SK-N-SH (cell line): ENCODE results near the gene MYO18B. TPM values are rescaled to one million over a fixed set of nuclear protein-coding genes. Genes with fewer than 3 reads are reported as not detected.

Source experiments
- CTCF ChIA-PET: fragments of 300-600, 350-600 bp; formaldehyde crosslinking; extraction: SDS; loops from one replicate; lab custom pipeline; 2021; lab: Yijun Ruan, JAX
- POLR2A ChIA-PET: fragments of 350-600 bp; sonication (Branson Sonifier 250); formaldehyde crosslinking; extraction: SDS; loops from one replicate; lab custom pipeline; 2020; ENCODE audit warnings: antibody characterized with exemption, inconsistent platforms; lab: Yijun Ruan, JAX
- DNase-seq: peaks from one replicate; pipeline ENCODE4 v3.0.0; 2012
- H2AFZ ChIP-seq: fragments of 200-600 bp; sonication (generic); 2 replicates; pipeline ENCODE4 v1.8.1; 2016; ENCODE audit warnings: antibody characterized with exemption, mild to moderate bottlenecking, low read depth
- H3F3A ChIP-seq: fragments of 200-600 bp; sonication (generic); replicated peaks from 2 replicates; pipeline ENCODE3; 2016; ENCODE audit warnings: antibody characterized with exemption, mild to moderate bottlenecking; ENCODE audit not compliant: insufficient read depth
- H3K27ac ChIP-seq, 2 experiments: fragments of 200-500 bp in 1 of 2; fragments of 200-600 bp in 1 of 2; sonication (Bioruptor generic) in 1 of 2; sonication (generic), shearing (Covaris generic) in 1 of 2; 2 replicates each; pipeline versions ENCODE4 v1.5.1 to v1.6.1; 2014 to 2016; ENCODE audit warnings: low read depth in 2 of 2, inconsistent platforms in 1 of 2, low read length in 1 of 2, mild to moderate bottlenecking in 1 of 2, mixed read lengths in 1 of 2
- H3K27me3 ChIP-seq: fragments of 200-600 bp; sonication (generic), shearing (Covaris generic); 2 replicates; pipeline ENCODE4 v1.6.1; 2016; ENCODE audit warnings: mixed run types; ENCODE audit not compliant: insufficient read depth
- H3K36me3 ChIP-seq, 2 experiments: fragments of 200-500 bp in 1 of 2; fragments of 200-600 bp in 1 of 2; sonication (Bioruptor generic) in 1 of 2; sonication (generic) in 1 of 2; replicated peaks in 1 of 2; 2 replicates each; pipeline versions ENCODE3 to v1.5.1; 2014 to 2016; ENCODE audit warnings: low read length in 1 of 2, mild to moderate bottlenecking in 1 of 2; ENCODE audit not compliant: insufficient read depth in 2 of 2, control insufficient read depth in 1 of 2
- H3K4me1 ChIP-seq, 2 experiments: fragments of 200-500 bp in 1 of 2; fragments of 200-600 bp in 1 of 2; sonication (Bioruptor generic) in 1 of 2; sonication (generic), shearing (Covaris generic) in 1 of 2; 2 replicates each; pipeline versions ENCODE4 v1.5.1 to v1.6.1; 2014 to 2016; ENCODE audit warnings: low read depth in 1 of 2, low read length in 1 of 2, mixed run types in 1 of 2; ENCODE audit not compliant: insufficient read depth in 2 of 2, control insufficient read depth in 1 of 2
- H3K4me2 ChIP-seq: fragments of 200-600 bp; sonication (generic), shearing (Covaris generic); 2 replicates; pipeline ENCODE4 v1.6.1; 2017; ENCODE audit warnings: mixed run types
- H3K4me3 ChIP-seq, 2 experiments: fragments of 200-500 bp in 1 of 2; fragments of 200-600 bp in 1 of 2; sonication (Bioruptor generic) in 1 of 2; sonication (generic), shearing (Covaris generic) in 1 of 2; 2 replicates each; pipeline versions ENCODE4 v1.5.1 to v1.8.1; 2014 to 2016; ENCODE audit warnings: low read depth in 2 of 2, inconsistent platforms in 1 of 2, low read length in 1 of 2, mild to moderate bottlenecking in 1 of 2, mixed read lengths in 1 of 2, moderate library complexity in 1 of 2
- H3K79me2 ChIP-seq: fragments of 200-600 bp; sonication (generic); 2 replicates; pipeline ENCODE4 v1.8.1; 2017; ENCODE audit warnings: mild to moderate bottlenecking; ENCODE audit not compliant: insufficient read depth
- H3K9ac ChIP-seq: fragments of 200-600 bp; sonication (generic); 2 replicates; pipeline ENCODE4 v1.6.1; 2017; ENCODE audit warnings: mixed run types
- H3K9me2 ChIP-seq: fragments of 200-600 bp; sonication (generic); 2 replicates; pipeline ENCODE4 v1.6.1; 2017; ENCODE audit warnings: mixed run types
- H3K9me3 ChIP-seq: fragments of 200-600 bp; sonication (generic); 2 replicates; pipeline ENCODE4 v1.6.1; 2017; ENCODE audit warnings: mixed run types, mild to moderate bottlenecking, moderate library complexity
- H4K20me1 ChIP-seq: fragments of 200-600 bp; sonication (generic); 2 replicates; pipeline ENCODE4 v1.6.1; 2017; ENCODE audit warnings: mild to moderate bottlenecking, mixed run types; ENCODE audit not compliant: insufficient read depth
- CHD2 ChIP-seq: fragments of 150-350 bp; IDR thresholded peaks from 2 replicates; pipeline ENCODE4 v1.6.1; 2018; ENCODE audit warnings: low read length; ENCODE audit not compliant: partially characterized antibody
- CTCF ChIP-seq: fragments of 200-600 bp; sonication (generic); IDR thresholded peaks from 2 replicates; pipeline ENCODE4 v1.6.1; 2017; ENCODE audit warnings: antibody characterized with exemption, mild to moderate bottlenecking, moderate library complexity
- FOXM1 ChIP-seq: IDR thresholded peaks from 2 replicates; pipeline ENCODE4 v1.4.0; 2012; ENCODE audit warnings: low read depth, mild to moderate bottlenecking
- GABPA ChIP-seq: IDR thresholded peaks from 2 replicates; pipeline ENCODE4 v1.4.0; 2012; ENCODE audit warnings: low read depth, mild to moderate bottlenecking
- GATA2 ChIP-seq: sonication (generic); formaldehyde crosslinking; IDR thresholded peaks from 2 replicates; pipeline ENCODE4 v1.5.0; 2020; ENCODE audit warnings: mild to moderate bottlenecking, missing genetic modification reagents
- JUND ChIP-seq: IDR thresholded peaks from 2 replicates; pipeline ENCODE4 v1.4.0; 2012
- MAX ChIP-seq: IDR thresholded peaks from 2 replicates; pipeline ENCODE4 v1.4.0; 2012; ENCODE audit warnings: low read depth
- MEF2A ChIP-seq: IDR thresholded peaks from 2 replicates; pipeline ENCODE4 v1.4.0; 2012; ENCODE audit warnings: low read depth, borderline replicate concordance
- NRF1 ChIP-seq: IDR thresholded peaks from 2 replicates; pipeline ENCODE4 v1.6.1; 2012; ENCODE audit warnings: low read depth, mild to moderate bottlenecking, low read length
- RCOR1 ChIP-seq: fragments of 150-350 bp; IDR thresholded peaks from 2 replicates; pipeline ENCODE4 v1.6.1; 2017; ENCODE audit warnings: antibody characterized with exemption, low read length
- RXRA ChIP-seq: IDR thresholded peaks from 2 replicates; pipeline ENCODE4 v1.4.0; 2012; ENCODE audit warnings: low read depth, mild to moderate bottlenecking, borderline replicate concordance
- SIN3A ChIP-seq: IDR thresholded peaks from 2 replicates; pipeline ENCODE4 v1.6.1; 2012; ENCODE audit warnings: low read depth, mild to moderate bottlenecking, low read length, moderate library complexity, borderline replicate concordance
- SMC3 ChIP-seq: IDR thresholded peaks from 2 replicates; pipeline ENCODE4 v1.6.1; 2012; ENCODE audit warnings: low read depth, low read length, improper control_type of control experiment
- TEAD4 ChIP-seq: IDR thresholded peaks from 2 replicates; pipeline ENCODE4 v1.4.0; 2012; ENCODE audit warnings: mild to moderate bottlenecking, borderline replicate concordance; ENCODE audit not compliant: insufficient read depth
- USF1 ChIP-seq: IDR thresholded peaks from 2 replicates; pipeline ENCODE4 v1.4.0; 2012; ENCODE audit warnings: low read depth, borderline replicate concordance
- USF2 ChIP-seq: fragments of 150-350 bp; IDR thresholded peaks from 2 replicates; pipeline ENCODE4 v1.6.1; 2017; ENCODE audit warnings: antibody characterized with exemption, low read length, low read depth, borderline replicate concordance
- YY1 ChIP-seq: IDR thresholded peaks from 2 replicates; pipeline ENCODE4 v1.4.0; 2012; ENCODE audit warnings: low read depth, mild to moderate bottlenecking
- ZBTB33 ChIP-seq: IDR thresholded peaks from 2 replicates; pipeline ENCODE4 v1.4.0; 2012; ENCODE audit warnings: low read depth, borderline replicate concordance
- WGBS: methylation state at CpG from one replicate; pipeline ENCODE4 v1.1.6; 2017; ENCODE audit warnings: low lambda C conversion rate; 5-methylcytosine and 5-hydroxymethylcytosine counted together
- polyA plus RNA-seq, 3 experiments: library from polyadenylated mRNA; depleted of rRNA; stranded (reverse); fragments of >200 nt; gene quantifications; 2 replicates each; pipeline ENCODE4 v1.2.3, GENCODE V29; 2012

MYO18B gene
- polyA plus RNA-seq, 1 of the 3 experiments (the other 2 are of a cell fraction) = 0.05 TPM

GRCh38 chr22:25829237-25829636 lies 87.2 kb downstream of the MYO18B start:
- DNase-seq = no peak
- no peaks in the 10 kb centered on the region for H3K9me3 ChIP-seq
- no peaks in the 10 kb centered on the region for H3F3A ChIP-seq
- ChIA-PET CTCF (no interaction called here), POLR2A (no interaction called here)
- H2AFZ ChIP-seq = no peak overlapping the region
- no peak overlapping the region for H3K9ac ChIP-seq
- H3K27me3 ChIP-seq = no peaks in the 10 kb centered on the region
- H3K27ac ChIP-seq = no peak overlapping the region
- no peaks in the 10 kb centered on the region for H3K36me3 ChIP-seq
- no peak overlapping the region for H3K4me2 ChIP-seq
- 65% methylated on average over 5 of the region's 5 CpGs for WGBS
- no peak overlapping the region for H3K4me3 ChIP-seq
- no peaks in the 10 kb centered on the region for H3K79me2 ChIP-seq
- H3K9me2 ChIP-seq = no peaks in the 10 kb centered on the region
- TF ChIP-seq USF2 (no peak), CTCF (no peak), MEF2A (no peak), TEAD4 (no peak), CHD2 (no peak), SIN3A (no peak), JUND (no peak), NRF1 (no peak)
- TF ChIP-seq, all 33 proteins: peak for 0
- Histone ChIP-seq H3K4me1 (no peaks in the 10 kb centered on the region), H4K20me1 (no peaks in the 10 kb centered on the region)

- Histone ChIP-seq H3K79me2 (no peaks in the 10 kb centered on the region), H3K9me2 (no peaks in the 10 kb centered on the region), H3F3A (no peaks in the 10 kb centered on the region), H4K20me1 (no peaks in the 10 kb centered on the region), H3K36me3 (no peaks in the 10 kb centered on the region), H3K9ac (no peak overlapping the region), H3K27ac (no peak overlapping the region), H3K4me3 (no peak overlapping the region; a peak in 1 of 4 replicates), H3K4me1 (no peaks in the 10 kb centered on the region), H3K27me3 (no peaks in the 10 kb centered on the region), H2AFZ (no peak overlapping the region), H3K4me2 (no peak overlapping the region), H3K9me3 (no peaks in the 10 kb centered on the region)
- WGBS = 59% methylated on average over 9 of the region's 11 CpGs
- DNase-seq = no peak
- CTCF ChIA-PET = interaction anchor here (1.1 kb wide), 1 partner anchor 24 kb away, joined by 3 read pairs; no protein-coding TSS in a partner anchor
- POLR2A ChIA-PET = no interaction called here
- TF ChIP-seq RCOR1 = no peak
- TF ChIP-seq SMC3 = no peak
- TF ChIP-seq YY1 = no peak
- TF ChIP-seq JUND = no peak
- no peak for TF ChIP-seq GATA2 (CRISPR knock-in tag)
- TF ChIP-seq ZBTB33 = no peak
- TF ChIP-seq CTCF = no peak
- TF ChIP-seq MAX = no peak
- TF ChIP-seq GABPA = no peak
- TF ChIP-seq RXRA = no peak
- TF ChIP-seq FOXM1 = no peak
- no peak for TF ChIP-seq CHD2
- no peak for TF ChIP-seq USF1
These were observed 88.1 kb downstream of the MYO18B start for GRCh38 chr22:25829808-25830777.
